Uterus (tissue), 4 donors: ENCODE measurements around the gene NEUROD6. TPM values are rescaled to one million over a fixed set of nuclear protein-coding genes. Genes with fewer than 3 reads are reported as not detected.

ENCODE experiments used
- DNase-seq, 2 donors: peaks; one replicate each; pipeline ENCODE4 v3.0.0-alpha.2; 2019 to 2020
- H3K27ac ChIP-seq, 2 donors: fragments of 200-600 bp; sonication (generic); 1 replicate in 1 of 2; 2 replicates in 1 of 2; pipeline ENCODE4 v1.5.1; 2016 to 2018
- H3K27me3 ChIP-seq, 2 donors: fragments of 200-600 bp; sonication (generic); one replicate each; pipeline ENCODE4 v1.5.1; 2018 to 2019; ENCODE audit warnings: control low read depth in 1 of 2
- H3K36me3 ChIP-seq, 2 donors: fragments of 200-600 bp; sonication (generic); one replicate each; pipeline ENCODE4 v1.5.1; 2019; ENCODE audit warnings: control low read depth in 1 of 2
- H3K4me1 ChIP-seq, 2 donors: fragments of 200-600 bp; sonication (generic); one replicate each; pipeline ENCODE4 v1.5.1; 2018 to 2019; ENCODE audit warnings: control low read depth in 1 of 2
- H3K4me3 ChIP-seq, 2 donors: fragments of 200-600 bp; sonication (generic); 1 replicate in 1 of 2; 2 replicates in 1 of 2; pipeline ENCODE4 v1.5.1; 2018 to 2019; ENCODE audit warnings: mild to moderate bottlenecking in 1 of 2
- H3K9me3 ChIP-seq, 2 donors: fragments of 200-600 bp; sonication (generic); one replicate each; pipeline ENCODE4 v1.5.1; 2019; ENCODE audit warnings: control low read depth in 1 of 2
- CTCF ChIP-seq, 4 experiments: fragments of 200-600 bp in 2 of 4; fragments of 450-650 bp in 2 of 4; sonication (generic) in 2 of 4; IDR thresholded peaks; one replicate each; pipeline ENCODE4 v1.5.1; 2016 to 2019; ENCODE audit warnings: antibody characterized with exemption in 4 of 4, mild to moderate bottlenecking in 2 of 4, moderate library complexity in 1 of 4
- POLR2A ChIP-seq, 2 donors: fragments of 450-650 bp; IDR thresholded peaks; one replicate each; pipeline ENCODE4 v1.6.1; 2016; ENCODE audit warnings: antibody characterized with exemption in 2 of 2, mild to moderate bottlenecking in 1 of 2, moderate library complexity in 1 of 2
- intact Hi-C: fragments of 100-400 bp; cut with DNase I; formaldehyde crosslinking; loops from one replicate; pipeline ENCODE4 v1.15.1; 2023; ENCODE audit warnings: low total_unique reads
- total RNA-seq, 4 donors: library from RNA; depleted of rRNA in 3 of 4; stranded (reverse); fragments of >200 nt in 3 of 4; gene quantifications; one replicate each; pipeline versions ENCODE4 v1.1.0 to v1.2.4, GENCODE V29; 2014 to 2023
- donor health status: DM: yes; HTN: yes; CAD: no.

Gene NEUROD6
- total RNA-seq, 4 donors from 2014 or later, result not detected

- Histone ChIP-seq H3K9me3 (no peaks in the 10 kb centered on the region), H3K4me1 (no peaks in the 10 kb centered on the region), H3K36me3 (no peaks in the 10 kb centered on the region), H3K27me3 (no peaks in the 10 kb centered on the region), H3K4me3 (no peak overlapping the region), H3K27ac (no peak overlapping the region)
- DNase-seq, result no peak
- intact Hi-C loops, result no loop called here
- TF ChIP-seq CTCF (IDR thresholded peaks at IDR 0.05) (no peak), POLR2A (IDR thresholded peaks at IDR 0.05) (no peak)
Measured at GRCh38 chr7:31312889-31313288, 27.6 kb downstream of the NEUROD6 start.

DNA sequence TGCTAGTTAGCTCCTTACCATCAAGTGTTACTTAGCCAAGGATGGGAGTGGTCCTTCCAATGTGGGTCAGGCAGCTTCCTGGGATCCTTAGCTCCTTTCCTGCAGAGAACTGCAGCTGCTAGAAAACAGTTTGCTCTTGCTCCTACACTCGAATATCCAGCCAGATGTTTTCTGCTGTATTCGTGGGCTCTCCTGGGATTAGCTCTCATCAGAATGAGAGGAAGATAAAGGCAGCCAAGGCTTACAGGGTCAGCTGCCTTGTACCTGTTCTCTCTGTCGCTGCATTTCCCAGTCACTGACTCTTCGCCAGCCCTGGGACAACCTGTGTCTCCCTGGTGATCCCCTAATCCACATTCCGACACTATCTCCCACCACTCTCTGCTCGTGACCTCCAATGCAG is 29.0 kb downstream of the NEUROD6 start:
- intact Hi-C loops, result no loop called here
- Histone ChIP-seq H3K4me3 (no peak overlapping the region), H3K9me3 (no peaks in the 10 kb centered on the region), H3K4me1 (no peaks in the 10 kb centered on the region), H3K36me3 (no peaks in the 10 kb centered on the region), H3K27me3 (no peaks in the 10 kb centered on the region), H3K27ac (no peak overlapping the region)
- no peak for DNase-seq
- TF ChIP-seq POLR2A (IDR thresholded peaks at IDR 0.05) (no peak), CTCF (IDR thresholded peaks at IDR 0.05) (no peak)

GRCh38 chr7:31310321-31310935 is 30.1 kb downstream of the NEUROD6 start:
- H3K36me3 ChIP-seq, result no peaks in the 10 kb centered on the region
- TF ChIP-seq POLR2A (IDR thresholded peaks at IDR 0.05), result no peak
- TF ChIP-seq CTCF (IDR thresholded peaks at IDR 0.05), result no peak
- intact Hi-C loops, result no loop called here
- H3K9me3 ChIP-seq, result no peaks in the 10 kb centered on the region
- no peak for DNase-seq
- no peaks in the 10 kb centered on the region for H3K4me1 ChIP-seq
- no peak overlapping the region for H3K4me3 ChIP-seq
- H3K27me3 ChIP-seq, result no peaks in the 10 kb centered on the region
- H3K27ac ChIP-seq, result no peak overlapping the region

- no peak for DNase-seq
- no peaks in the 10 kb centered on the region for H3K36me3 ChIP-seq
- no peaks in the 10 kb centered on the region for H3K4me1 ChIP-seq
- no peak overlapping the region for H3K27ac ChIP-seq
- TF ChIP-seq CTCF (IDR thresholded peaks at IDR 0.05) (no peak), POLR2A (IDR thresholded peaks at IDR 0.05) (no peak)
- intact Hi-C loops, result no loop called here
- H3K27me3 ChIP-seq, result no peaks in the 10 kb centered on the region
- no peak overlapping the region for H3K4me3 ChIP-seq
- no peaks in the 10 kb centered on the region for H3K9me3 ChIP-seq
Measured at GRCh38 chr7:31309407-31309806, 31.1 kb downstream of the NEUROD6 start.

- TF ChIP-seq POLR2A (IDR thresholded peaks at IDR 0.05), result no peak
- TF ChIP-seq CTCF (IDR thresholded peaks at IDR 0.05), result no peak
- intact Hi-C loops, result no loop called here
- Histone ChIP-seq H3K4me1 (no peaks in the 10 kb centered on the region), H3K4me3 (no peak overlapping the region), H3K27me3 (no peaks in the 10 kb centered on the region), H3K9me3 (no peaks in the 10 kb centered on the region), H3K27ac (no peak overlapping the region), H3K36me3 (no peaks in the 10 kb centered on the region)
- no peak for DNase-seq
Measured at GRCh38 chr7:31308652-31309051, 31.9 kb downstream of the NEUROD6 start.
